Gastroesophageal sphincter (tissue), 4 donors: Measurements from ENCODE around the gene ERCC4. TPM values are rescaled to one million over a fixed set of nuclear protein-coding genes. Genes with fewer than 3 reads are reported as not detected.

Experiments
- ATAC-seq: fragments of 150-250 bp; one replicate; pipeline ENCODE4 v1.9.1; 2016; ENCODE audit warnings: mild to moderate bottlenecking, moderate library complexity
- H3K27ac ChIP-seq, 4 donors: fragments of 200-600 bp; sonication (generic) in 3 of 4; 1 replicate in 3 of 4; 2 replicates in 1 of 4; pipeline ENCODE4 v1.5.1; 2016 to 2019
- H3K27me3 ChIP-seq: fragments of 200-600 bp; sonication (generic); one replicate; pipeline ENCODE4 v1.5.1; 2019
- H3K36me3 ChIP-seq, 2 donors: fragments of 200-600 bp; sonication (generic); one replicate each; pipeline ENCODE4 v1.5.1; 2019; ENCODE audit warnings: control low read depth in 1 of 2
- H3K4me1 ChIP-seq, 3 donors: fragments of 200-600 bp; sonication (generic); 1 replicate in 2 of 3; 2 replicates in 1 of 3; pipeline ENCODE4 v1.5.1; 2016 to 2019; ENCODE audit warnings: control low read depth in 2 of 3
- H3K4me3 ChIP-seq, 2 donors: fragments of 200-600 bp; sonication (generic); one replicate each; pipeline ENCODE4 v1.5.1; 2019; ENCODE audit warnings: mild to moderate bottlenecking in 1 of 2, moderate library complexity in 1 of 2
- H3K9me3 ChIP-seq, 3 donors: fragments of 200-600 bp; sonication (generic); one replicate each; pipeline ENCODE4 v1.5.1; 2017 to 2019; ENCODE audit warnings: control low read depth in 2 of 3
- EP300 ChIP-seq: sonication (generic); formaldehyde crosslinking; IDR thresholded peaks from one replicate; pipeline ENCODE4 v1.6.1; 2017; ENCODE audit warnings: antibody characterized with exemption, mild to moderate bottlenecking
- POLR2A ChIP-seq, 2 donors: fragments of 450-650 bp; IDR thresholded peaks; one replicate each; pipeline ENCODE4 v1.6.1; 2017; ENCODE audit warnings: antibody characterized with exemption in 2 of 2, mild to moderate bottlenecking in 2 of 2, moderate library complexity in 1 of 2
- POLR2AphosphoS5 ChIP-seq: sonication (generic); formaldehyde crosslinking; IDR thresholded peaks from one replicate; pipeline ENCODE4 v1.6.1; 2017; ENCODE audit warnings: antibody characterized with exemption
- WGBS, 2 donors: methylation state at CpG; one replicate each; pipeline ENCODE4 v1.1.5; 2018; ENCODE audit warnings: low coverage in 1 of 2; 5-methylcytosine and 5-hydroxymethylcytosine counted together
- total RNA-seq, 4 donors: library from RNA; depleted of rRNA; stranded (reverse); fragments of >200 nt; gene quantifications; one replicate each; pipeline ENCODE4 v1.1.0, GENCODE V29; 2016
- TF ChIP-seq, protein P1 (sequence below), 4 experiments: fragments of 200-600 bp in 2 of 4; fragments of 450-650 bp in 2 of 4; sonication (generic) in 1 of 4; IDR thresholded peaks; one replicate each; pipeline ENCODE4 v1.5.1; 2017 to 2019; ENCODE audit warnings: antibody characterized with exemption in 4 of 4, mild to moderate bottlenecking in 2 of 4, moderate library complexity in 2 of 4

The ERCC4 gene
- total RNA-seq, 4 donors from 2014 or later = 6.3 to 12.5 (median 9.2) TPM

DNA sequence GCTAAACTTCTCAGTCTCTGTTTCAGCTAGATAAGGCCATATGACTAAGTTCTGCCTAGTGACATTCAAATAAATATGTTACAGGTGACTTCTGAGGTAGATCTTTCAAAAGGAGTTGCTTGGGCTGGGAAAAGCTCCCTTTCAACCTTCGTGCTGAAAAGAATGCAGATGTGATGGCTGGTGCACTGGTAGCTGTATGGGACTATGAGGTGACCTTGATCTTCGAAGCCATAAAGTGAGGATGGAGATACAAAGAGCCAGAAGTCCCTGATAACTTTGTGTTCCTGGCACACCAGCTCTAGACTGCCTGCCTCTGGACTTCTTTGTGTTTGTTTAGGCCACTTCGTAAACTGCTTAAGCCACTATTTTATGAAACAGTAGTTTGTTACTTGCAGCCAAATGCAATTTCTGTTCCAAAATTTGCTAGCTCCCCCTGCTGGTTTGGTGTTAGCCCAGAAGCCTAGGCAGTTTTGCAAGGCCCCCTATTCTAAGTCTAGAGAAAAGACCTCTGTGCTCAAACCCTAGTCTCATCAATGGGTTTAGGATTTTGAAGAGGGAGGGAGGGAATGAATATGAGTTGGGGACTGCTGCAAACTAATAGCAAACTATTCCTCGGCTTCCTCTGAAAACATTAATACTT, 23.3 kb upstream of the ERCC4 start:
- Histone ChIP-seq H3K4me3 (no peak overlapping the region), H3K27me3 (no peaks in the 10 kb centered on the region), H3K4me1 (peaks cover 0 to 13% (median 0%) of the 10 kb centered on the region in 3 donors), H3K36me3 (no peaks in the 10 kb centered on the region), H3K27ac (no peak overlapping the region), H3K9me3 (peaks cover 0 to 9% (median 0%) of the 10 kb centered on the region in 3 donors)
- 71 to 79% methylated on average over 4 of the region's 4 CpGs for WGBS, 2 donors
- no peak for TF ChIP-seq POLR2A (IDR thresholded peaks at IDR 0.05)
- TF ChIP-seq EP300 = no peak
- TF ChIP-seq POLR2AphosphoS5 = no peak
- TF ChIP-seq, protein P1, sequence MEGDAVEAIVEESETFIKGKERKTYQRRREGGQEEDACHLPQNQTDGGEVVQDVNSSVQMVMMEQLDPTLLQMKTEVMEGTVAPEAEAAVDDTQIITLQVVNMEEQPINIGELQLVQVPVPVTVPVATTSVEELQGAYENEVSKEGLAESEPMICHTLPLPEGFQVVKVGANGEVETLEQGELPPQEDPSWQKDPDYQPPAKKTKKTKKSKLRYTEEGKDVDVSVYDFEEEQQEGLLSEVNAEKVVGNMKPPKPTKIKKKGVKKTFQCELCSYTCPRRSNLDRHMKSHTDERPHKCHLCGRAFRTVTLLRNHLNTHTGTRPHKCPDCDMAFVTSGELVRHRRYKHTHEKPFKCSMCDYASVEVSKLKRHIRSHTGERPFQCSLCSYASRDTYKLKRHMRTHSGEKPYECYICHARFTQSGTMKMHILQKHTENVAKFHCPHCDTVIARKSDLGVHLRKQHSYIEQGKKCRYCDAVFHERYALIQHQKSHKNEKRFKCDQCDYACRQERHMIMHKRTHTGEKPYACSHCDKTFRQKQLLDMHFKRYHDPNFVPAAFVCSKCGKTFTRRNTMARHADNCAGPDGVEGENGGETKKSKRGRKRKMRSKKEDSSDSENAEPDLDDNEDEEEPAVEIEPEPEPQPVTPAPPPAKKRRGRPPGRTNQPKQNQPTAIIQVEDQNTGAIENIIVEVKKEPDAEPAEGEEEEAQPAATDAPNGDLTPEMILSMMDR (IDR thresholded peaks at IDR 0.05) = no peak
- ATAC-seq = no peak

DNA sequence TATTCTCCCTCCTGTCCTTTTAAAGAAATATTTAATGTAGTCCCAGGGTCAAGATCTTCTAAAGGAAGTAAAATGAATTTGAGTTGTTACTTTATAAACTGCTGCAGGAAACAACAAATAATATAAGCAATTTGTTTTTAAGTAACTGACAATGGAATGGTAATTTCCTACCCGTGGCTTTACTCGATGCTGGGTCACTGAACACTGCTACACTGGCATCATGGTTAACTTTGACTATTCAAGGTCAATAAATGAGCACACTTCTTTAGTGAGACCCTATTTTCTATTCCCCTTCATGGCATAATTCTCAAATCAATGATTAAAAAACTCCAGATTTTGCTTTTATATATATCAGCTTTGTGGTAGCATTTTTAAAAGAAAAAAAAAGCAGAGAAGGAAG, 22.1 kb upstream of the ERCC4 start:
- ATAC-seq = no peak
- Histone ChIP-seq H3K27ac (peak overlapping the region in 1 of 4 donors; percentile 23), H3K36me3 (no peaks in the 10 kb centered on the region), H3K4me3 (no peak overlapping the region), H3K27me3 (no peaks in the 10 kb centered on the region), H3K9me3 (peaks cover 0 to 9% (median 0%) of the 10 kb centered on the region in 3 donors), H3K4me1 (peaks cover 0 to 18% (median 0%) of the 10 kb centered on the region in 3 donors)
- 48 to 54% methylated on average over 2 of the region's 2 CpGs for WGBS, 2 donors
- TF ChIP-seq, protein P1 (IDR thresholded peaks at IDR 0.05) = no peak
- TF ChIP-seq EP300 (no peak), POLR2A (IDR thresholded peaks at IDR 0.05) (no peak), POLR2AphosphoS5 (no peak)

DNA sequence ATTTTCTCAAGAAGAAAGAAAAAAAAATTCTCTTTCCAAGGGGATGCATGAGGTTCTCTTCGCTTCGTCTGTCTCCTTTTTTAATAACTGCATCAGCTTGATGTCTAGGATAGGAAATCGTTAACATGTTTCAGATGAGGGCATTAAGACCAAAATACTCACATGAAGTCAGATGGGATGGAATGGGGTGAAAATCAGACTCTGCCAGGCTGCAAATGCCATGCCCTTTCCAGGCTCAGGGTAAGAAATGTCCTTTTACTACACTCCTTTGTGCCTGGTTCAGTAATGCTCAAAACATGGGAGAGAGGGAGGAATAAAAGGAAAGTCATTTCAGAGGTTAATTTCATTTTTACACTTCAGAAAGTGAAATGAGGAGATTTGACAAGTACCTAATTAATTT, 21.7 kb upstream of the ERCC4 start:
- ATAC-seq = no peak
- Histone ChIP-seq H3K27ac (peak overlapping the region in 3 of 4 donors; percentile 28 to 56 (median 30)), H3K9me3 (peaks cover 0 to 9% (median 0%) of the 10 kb centered on the region in 3 donors), H3K4me3 (no peak overlapping the region), H3K27me3 (no peaks in the 10 kb centered on the region), H3K4me1 (peaks cover 0 to 22% (median 3%) of the 10 kb centered on the region in 3 donors), H3K36me3 (no peaks in the 10 kb centered on the region)
- TF ChIP-seq POLR2A (IDR thresholded peaks at IDR 0.05) (no peak), POLR2AphosphoS5 (peak; percentile 55), EP300 (no peak)
- TF ChIP-seq, protein P1 (IDR thresholded peaks at IDR 0.05) = no peak
- WGBS, 2 donors = 52 to 73% methylated on average over 3 of the region's 3 CpGs

DNA sequence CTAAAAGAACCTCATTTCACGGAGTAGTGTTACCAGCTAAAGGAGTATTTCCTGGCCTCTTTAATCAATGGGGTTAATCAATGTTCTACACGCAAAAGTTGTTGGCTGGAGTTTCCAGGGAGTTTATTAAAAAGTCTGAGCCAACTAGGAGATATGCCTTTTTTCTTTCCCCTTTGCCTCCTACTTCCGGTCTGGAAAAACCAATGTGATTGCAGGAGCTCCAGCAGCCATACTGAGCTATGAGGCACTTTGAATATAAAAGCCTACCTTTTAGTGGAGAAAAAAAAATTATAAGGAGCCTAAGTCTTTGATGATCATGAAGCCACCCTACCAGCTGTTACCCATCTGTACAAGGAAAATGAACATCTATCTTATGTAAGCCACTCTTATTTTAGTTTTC, 17.9 kb upstream of the ERCC4 start:
- no peaks in the 10 kb centered on the region for H3K27me3 ChIP-seq
- TF ChIP-seq POLR2A (IDR thresholded peaks at IDR 0.05) (no peak), POLR2AphosphoS5 (no peak), EP300 (no peak)
- TF ChIP-seq, protein P1 (IDR thresholded peaks at IDR 0.05) = no peak
- H3K9me3 ChIP-seq = no peaks in the 10 kb centered on the region
- no peaks in the 10 kb centered on the region for H3K36me3 ChIP-seq
- 89 to 100% methylated on average over 2 to 3 of the region's 3 CpGs for WGBS, 2 donors
- H3K4me1 ChIP-seq = peaks cover 0 to 28% (median 3%) of the 10 kb centered on the region in 3 donors
- H3K27ac ChIP-seq = peak overlapping the region in 2 of 4 donors; percentile 13 to 25
- H3K4me3 ChIP-seq = no peak overlapping the region
- ATAC-seq = no peak

DNA sequence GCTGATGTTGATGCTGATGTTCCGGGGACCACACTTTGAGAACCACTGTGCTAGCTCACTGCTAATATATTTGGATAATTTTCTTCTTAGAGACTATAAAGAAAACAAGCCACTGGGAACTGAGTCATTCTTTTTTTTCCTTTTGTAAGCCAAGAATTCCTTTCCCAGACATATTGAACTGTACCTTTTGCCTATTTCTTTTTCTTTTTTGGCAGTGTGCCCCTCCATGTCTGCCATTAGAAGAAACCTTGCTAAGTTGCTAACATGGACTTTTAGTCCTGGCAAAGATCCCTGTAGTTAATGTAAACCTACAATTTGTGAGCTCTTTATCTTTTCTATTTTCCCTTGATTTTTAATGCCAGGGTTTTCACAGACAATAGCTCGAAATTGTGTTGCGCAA, 17.3 kb upstream of the ERCC4 start:
- Histone ChIP-seq H3K27ac (peak overlapping the region in 3 of 4 donors; percentile 13 to 54 (median 25)), H3K4me1 (peaks cover 0 to 34% (median 3%) of the 10 kb centered on the region in 3 donors), H3K9me3 (no peaks in the 10 kb centered on the region), H3K4me3 (no peak overlapping the region), H3K36me3 (no peaks in the 10 kb centered on the region), H3K27me3 (no peaks in the 10 kb centered on the region)
- WGBS, 2 donors = 50 to 64% methylated on average over 2 to 3 of the region's 3 CpGs
- ATAC-seq = no peak
- TF ChIP-seq EP300 = no peak
- TF ChIP-seq, protein P1 (IDR thresholded peaks at IDR 0.05) = no peak
- no peak for TF ChIP-seq POLR2AphosphoS5
- no peak for TF ChIP-seq POLR2A (IDR thresholded peaks at IDR 0.05)
